ENCODE measurements around the gene CEP41.
"Not testable (repeated sequence)": the region's sequence is repeated elsewhere in the genome, so short reads cannot be mapped to it uniquely, and the experiment has no call there.

CEP41 gene

DNA sequence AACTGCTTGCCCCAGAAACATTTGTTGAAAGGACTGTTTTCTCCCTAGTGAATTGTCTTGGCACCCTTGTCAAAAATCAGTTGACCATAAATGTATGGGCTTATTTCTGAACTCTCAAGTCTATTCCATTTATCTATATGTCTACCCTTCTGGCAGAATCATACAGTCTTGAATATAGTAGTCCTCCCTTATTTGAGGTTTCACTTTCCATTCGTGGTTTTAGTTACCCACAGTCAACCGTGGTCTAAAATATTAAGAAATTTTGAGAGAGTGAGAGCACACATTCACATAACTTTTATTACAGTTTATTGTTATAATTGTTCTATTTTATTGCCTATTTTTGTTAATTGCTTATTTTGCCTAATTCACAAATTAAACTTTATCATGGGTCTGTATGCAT is 17.4 kb upstream of the CEP41 start:
- no peak for FAIRE-seq

GRCh38 chr7:130454959-130455358 is 14.1 kb upstream of the CEP41 start:
- FAIRE-seq: no peak

DNA sequence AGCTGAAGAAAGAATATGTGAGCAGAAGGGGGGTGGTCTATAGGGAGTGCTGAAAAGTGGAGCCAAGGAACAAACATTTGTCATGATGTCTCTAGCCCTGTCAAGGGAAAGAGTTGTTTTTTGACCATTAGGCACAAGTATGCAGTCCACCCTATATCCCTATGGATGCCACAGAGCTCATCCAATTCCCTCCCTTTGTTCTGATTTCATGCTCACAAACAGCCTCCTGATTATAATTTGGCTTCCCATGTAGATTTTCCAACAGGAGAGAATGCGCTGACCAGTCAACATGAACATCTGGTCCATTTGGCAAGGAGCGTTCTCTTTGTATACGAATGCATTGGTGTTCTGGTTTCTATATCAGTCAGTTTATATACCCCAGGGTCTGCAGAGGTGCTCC is 12.1 kb upstream of the CEP41 start:
- no peak for FAIRE-seq

- FAIRE-seq: not testable (repeated sequence)
These were observed 10.5 kb upstream of the CEP41 start for GRCh38 chr7:130451344-130451743.

GRCh38 chr7:130446259-130446658 is 5.4 kb upstream of the CEP41 start:
- no peak for FAIRE-seq

- no peak for FAIRE-seq
These were observed 4.1 kb upstream of the CEP41 start for GRCh38 chr7:130444751-130445407.

DNA sequence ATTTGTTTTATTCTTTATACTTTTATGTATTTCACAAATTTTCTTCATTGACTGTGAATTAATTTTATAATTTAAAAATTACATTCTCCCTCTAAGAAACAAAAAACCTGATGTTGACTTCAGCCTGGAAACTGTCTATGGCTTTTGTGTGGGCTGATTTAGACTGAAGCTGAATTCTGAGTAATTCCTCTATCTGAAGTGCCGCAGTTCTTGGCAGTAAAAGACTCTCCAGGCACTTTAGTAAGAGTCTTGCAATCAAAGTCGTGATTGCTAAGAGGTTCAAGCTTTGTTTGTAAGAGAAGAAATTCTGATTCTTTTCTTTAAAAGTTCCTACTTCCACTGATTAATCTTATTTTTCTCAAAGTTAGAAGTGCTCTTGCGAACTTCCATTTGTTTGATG is 3.4 kb upstream of the CEP41 start:
- FAIRE-seq: no peak

- no peak for FAIRE-seq
These were observed 1.8 kb upstream of the CEP41 start for GRCh38 chr7:130442601-130443000.

DNA sequence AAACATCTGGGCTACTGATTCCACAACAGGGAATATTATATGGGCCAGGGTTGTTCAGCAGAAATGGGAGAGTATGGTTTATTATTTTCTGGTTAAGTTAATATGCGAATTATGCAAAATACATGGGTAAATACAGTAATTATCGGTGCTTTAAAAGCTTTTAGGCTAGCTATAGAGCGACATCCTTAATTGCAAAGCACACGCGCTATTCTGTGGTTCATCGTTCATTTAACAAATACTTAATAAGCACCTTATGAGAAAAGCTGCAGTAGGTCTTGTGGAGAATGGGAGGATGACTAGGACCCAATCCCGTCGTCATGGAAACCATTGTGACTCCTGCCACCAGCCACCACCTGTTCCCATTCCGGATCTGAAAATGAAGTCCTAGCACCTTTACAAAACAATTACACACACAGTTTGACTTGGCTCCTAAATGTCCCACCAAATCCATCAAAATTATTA is 623 bp upstream of the CEP41 start:
- no peak for FAIRE-seq

DNA sequence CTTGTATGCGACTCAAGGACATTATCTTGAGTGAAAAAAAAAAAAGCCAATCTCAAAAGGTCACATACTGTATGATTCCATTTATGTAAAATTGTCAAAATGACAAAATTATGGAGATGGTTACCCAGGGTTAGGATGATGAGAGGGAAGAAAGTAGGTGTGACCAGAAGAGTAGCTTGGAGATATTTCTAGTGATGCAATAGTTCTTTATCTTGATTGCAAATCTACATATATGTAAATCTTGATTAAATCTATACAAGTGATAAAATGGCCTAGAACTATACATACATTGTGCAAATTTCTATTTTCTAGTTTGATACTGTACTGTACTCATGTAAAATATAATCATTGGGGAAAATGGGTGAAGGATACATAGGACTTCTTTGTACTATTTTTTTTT is 4.6 kb downstream of the CEP41 start:
- no peak for FAIRE-seq

- no peak for FAIRE-seq
These were observed 5.4 kb downstream of the CEP41 start for GRCh38 chr7:130435311-130435854.

DNA sequence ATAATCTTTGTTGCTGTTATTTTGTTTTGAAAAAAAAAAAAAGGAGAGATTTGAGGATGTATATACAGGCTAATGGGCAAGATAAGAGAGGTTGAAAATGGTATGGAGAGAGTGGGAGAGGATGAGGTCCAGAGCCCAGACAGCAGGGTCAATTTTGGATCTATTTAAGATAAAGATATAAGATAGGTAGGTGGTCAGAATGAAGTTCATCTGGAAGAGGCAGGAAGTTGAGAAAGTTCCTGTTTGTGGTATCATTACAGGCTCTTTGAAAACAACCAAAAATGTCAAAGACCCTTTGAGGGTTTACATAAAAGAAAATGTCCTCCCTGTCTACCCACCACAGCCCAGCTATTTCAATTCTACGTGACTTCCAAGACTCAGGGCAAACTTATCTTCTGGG is 7.5 kb downstream of the CEP41 start:
- FAIRE-seq: no peak

DNA sequence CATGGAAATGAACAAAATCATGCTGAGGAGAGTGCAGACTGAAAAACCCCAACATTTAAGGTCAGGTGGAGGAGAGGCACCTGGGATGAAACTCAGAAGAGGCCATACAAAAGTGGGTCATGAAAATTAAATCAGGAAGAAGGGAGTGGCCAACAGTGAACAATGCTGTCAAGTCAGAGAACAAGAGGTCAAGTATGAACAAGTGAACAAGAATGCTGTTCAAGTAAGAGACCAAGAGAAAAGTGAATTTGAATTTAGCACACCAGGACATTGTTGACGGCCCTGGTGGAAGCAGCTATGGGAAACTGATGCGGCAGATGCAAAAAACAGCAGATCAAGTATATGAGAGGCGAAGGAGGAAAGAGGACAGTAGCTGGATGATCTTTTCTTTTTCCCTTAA is 7.9 kb downstream of the CEP41 start:
- no peak for FAIRE-seq

DNA sequence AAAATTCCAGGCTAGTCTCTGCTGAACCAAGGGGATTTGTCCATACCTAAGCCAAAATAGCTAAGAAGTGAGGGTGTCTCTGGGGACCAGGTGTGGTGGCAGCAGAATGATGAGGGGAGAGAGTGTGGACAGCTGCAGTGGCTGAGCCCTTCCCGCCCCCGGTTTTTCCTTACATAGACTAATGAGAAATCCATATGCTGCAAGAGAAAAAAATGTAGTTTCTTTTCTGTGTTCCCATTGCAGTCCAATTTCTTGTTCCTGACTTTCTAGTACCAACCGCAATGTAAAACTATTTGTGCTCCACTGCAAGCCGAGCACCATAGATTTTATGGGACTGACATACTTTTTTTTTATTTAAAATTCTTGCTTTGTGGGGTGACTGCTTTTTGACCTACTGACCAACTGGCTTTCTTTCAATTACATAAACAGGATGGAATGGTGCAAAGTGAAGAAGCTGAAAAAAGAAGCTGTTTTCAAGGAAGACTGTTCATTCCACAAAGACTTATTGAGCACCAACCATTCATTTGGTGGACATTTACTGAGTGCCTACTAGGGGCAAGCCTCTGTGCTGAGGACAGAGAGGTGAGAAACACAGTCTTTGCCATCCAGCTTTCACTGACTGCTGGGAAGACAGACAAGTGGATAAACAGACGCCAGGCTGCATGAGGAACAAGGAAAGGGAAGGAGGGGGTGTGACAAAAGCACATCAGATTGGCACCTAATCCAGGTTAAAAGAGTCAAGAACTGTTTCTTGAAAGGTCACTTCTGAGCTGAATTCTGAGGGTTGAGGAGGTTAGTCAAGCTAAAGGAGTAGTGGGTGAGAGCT is 9.8 kb downstream of the CEP41 start:
- no peak for FAIRE-seq

DNA sequence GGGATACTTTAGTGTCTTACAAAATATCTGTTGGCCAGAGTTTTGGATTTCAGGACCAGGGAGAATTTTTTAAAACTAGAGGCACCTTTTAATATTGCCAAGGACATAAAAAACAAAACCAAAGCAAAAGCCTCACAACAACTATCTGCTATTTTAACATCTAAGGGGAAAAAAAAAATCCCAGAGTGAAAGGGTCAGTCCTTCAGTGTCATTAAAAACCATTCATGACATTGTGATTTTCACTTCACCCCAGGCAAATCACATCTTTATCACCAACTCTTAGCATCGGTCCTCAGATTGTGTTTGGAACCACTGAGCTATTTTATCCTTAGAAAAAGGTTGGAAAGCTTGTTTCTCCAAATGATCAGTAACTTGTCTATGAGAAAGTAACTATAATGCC is 10.7 kb downstream of the CEP41 start:
- FAIRE-seq: no peak

DNA sequence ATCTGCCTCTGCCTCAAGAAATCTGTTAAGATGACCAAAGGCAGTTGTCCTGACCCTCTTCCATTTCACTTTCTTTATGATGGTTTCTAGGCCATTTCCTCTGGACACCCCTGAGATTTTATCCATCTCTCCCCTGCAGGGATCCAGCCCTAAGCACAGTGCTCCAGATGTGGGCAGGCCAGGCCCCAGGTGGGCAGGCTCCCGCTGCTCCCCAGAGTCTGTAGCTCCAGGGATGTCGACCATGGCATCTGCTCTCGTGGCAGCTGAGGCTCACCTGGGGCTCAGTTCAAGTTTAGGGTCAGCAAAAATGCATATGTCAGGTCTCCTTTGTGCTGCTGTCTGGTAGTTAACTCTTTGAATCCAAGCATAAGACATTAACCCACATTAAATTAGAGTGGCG is 11.8 kb downstream of the CEP41 start:
- FAIRE-seq: no peak

GRCh38 chr7:130426564-130426963 is 14.3 kb downstream of the CEP41 start:
- no peak for FAIRE-seq

GRCh38 chr7:130425796-130426195 is 15.0 kb downstream of the CEP41 start:
- FAIRE-seq: no peak

DNA sequence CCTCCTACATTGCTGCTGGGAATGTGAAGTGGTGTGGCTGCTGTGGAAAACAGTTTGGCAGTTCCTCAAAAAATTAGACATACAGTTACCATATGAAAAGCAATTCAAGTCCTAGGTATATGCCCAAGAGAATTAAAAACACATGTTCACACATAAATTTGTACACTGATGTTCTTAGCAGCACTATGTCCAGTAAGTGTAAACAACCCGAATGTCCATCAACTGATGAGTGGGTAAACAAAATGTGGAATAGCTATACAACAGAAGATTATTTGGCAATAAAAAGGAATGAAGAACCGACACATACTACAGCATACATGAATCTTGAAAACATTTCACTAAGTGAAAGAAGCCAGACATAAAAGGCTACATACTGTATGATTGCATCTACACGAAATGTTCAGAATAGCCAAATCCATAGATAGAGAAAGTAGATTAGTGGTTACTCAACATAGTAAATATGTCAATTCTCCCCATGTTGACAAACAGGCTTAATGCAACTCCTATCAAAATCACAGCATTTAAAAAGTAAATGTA is 17.2 kb downstream of the CEP41 start:
- FAIRE-seq: no peak

DNA sequence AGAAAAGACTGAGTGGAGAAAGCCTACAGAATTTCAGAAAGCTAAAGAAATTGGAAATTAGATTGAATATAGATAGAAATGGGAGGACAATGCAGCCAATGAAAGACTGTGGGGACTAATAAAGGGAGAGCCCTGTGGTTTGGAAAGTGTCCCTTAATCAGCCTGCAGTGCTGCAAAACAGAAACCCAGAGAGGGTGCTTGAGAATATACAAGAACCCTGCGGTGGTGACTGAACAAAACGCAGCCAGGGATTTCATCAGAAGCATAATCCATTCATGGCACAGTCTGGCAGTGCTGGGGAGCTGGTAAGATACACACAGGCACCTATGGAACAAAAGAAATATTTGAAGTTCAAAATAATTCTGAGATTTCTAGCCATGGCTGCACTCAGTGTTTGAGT is 19.1 kb downstream of the CEP41 start:
- FAIRE-seq: no peak

DNA sequence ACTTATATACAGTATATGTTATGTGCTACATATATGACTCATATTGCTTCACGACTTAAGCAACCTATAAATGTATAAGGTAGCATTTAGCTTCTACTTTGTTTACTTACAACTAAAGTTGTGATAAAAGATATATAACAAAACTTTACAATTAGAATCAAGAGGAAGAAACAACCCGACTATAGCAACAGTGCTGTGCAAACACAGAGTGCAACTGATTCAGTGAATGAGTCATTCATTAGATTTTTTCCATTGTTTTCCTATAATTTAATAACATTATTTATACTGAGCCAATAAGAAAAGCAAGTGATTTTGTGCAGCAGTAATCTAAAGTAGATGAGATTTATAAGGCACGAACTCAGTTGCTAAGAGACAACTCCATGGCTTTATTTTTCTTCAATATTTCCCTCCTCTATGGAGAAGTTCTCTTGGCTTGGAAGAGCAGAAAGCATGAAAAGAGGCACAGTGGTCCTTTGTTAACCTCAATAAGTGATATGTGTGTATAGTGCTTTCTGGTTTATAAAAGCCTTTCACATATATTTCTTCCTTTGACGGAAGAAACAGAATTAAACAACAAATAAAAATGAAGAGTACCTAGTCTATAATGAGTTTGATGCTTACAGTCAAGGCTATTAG is 19.8 kb downstream of the CEP41 start:
- FAIRE-seq: no peak

GRCh38 chr7:130419658-130420057 is 21.2 kb downstream of the CEP41 start:
- no peak for FAIRE-seq

- no peak for FAIRE-seq
These were observed 22.5 kb downstream of the CEP41 start for GRCh38 chr7:130418306-130418705.

GRCh38 chr7:130417213-130417612 is 23.6 kb downstream of the CEP41 start:
- FAIRE-seq: no peak

Measured in G401.6 (cell line).